ENCODE measurements around the gene FBXO31. TPM values are rescaled to one million over a fixed set of nuclear protein-coding genes. Genes with fewer than 3 reads are reported as not detected.

FBXO31 gene
- total and polyA plus RNA-seq, 2 of the 8 experiments (the other 6 are each of a cell fraction or from before 2014, with no cell fraction given), result 8.3 to 21.6 TPM

GRCh38 chr16:87337262-87337771 lies 46.3 kb downstream of the FBXO31 start (continued):
- TF ChIP-seq POU5F1 (IDR thresholded peaks at IDR 0.05; ENCODE audit: low read depth, low read length), result no peak
- TF ChIP-seq TBP (IDR thresholded peaks at IDR 0.05; ENCODE audit: low read depth, low read length), result no peak
- TF ChIP-seq JUN (IDR thresholded peaks at IDR 0.05; ENCODE audit: low read depth, low read length), result no peak

All from H1 (cell line).